ENCODE measurements around the gene PANX1.
A peak's percentile ranks its signal among the peaks of the same experiment; 100 is the strongest.
"Not testable (repeated sequence)": the region's sequence is repeated elsewhere in the genome, so short reads cannot be mapped to it uniquely, and the experiment has no call there.

The PANX1 gene

GRCh38 chr11:94150704-94151685, 22.4 kb downstream of the PANX1 start:
- no peak for DNase-seq

DNA sequence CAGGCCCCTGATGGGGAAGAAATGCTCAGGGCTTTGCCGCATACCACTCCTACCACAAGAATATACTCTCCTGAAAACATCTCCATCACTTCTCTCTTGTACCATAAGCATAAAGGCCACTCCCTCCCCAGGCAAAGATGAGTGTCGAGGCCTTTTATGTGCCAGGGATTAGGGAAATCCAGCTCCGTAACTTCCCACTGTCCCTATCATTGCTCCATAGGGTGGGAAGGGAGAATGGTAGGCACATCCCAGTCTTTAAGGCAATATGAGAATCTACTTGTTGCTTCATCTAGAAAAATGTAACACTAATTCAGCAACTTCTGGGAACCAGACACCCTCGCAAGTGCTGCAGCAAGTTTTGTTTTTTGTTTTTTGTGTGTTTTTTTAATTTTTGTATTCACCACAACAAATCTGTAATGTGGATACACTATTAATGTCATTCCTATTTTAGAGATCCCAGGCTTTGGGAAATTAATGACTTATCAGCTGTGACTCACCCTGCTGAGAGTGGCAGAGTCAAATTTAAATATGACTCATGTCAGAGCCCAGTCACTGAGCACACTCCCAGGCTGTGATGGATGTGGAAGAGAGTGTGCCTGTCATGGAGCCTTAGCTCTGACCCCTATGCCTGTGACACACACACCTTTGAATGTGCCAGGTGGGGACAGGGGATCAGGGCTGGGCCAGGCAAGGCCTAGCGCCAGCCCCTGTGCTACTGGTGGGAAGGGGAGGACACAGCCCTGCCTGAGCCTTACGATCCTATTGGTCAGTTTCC, 23.4 kb downstream of the PANX1 start:
- DNase-seq = peak; percentile 8

DNA sequence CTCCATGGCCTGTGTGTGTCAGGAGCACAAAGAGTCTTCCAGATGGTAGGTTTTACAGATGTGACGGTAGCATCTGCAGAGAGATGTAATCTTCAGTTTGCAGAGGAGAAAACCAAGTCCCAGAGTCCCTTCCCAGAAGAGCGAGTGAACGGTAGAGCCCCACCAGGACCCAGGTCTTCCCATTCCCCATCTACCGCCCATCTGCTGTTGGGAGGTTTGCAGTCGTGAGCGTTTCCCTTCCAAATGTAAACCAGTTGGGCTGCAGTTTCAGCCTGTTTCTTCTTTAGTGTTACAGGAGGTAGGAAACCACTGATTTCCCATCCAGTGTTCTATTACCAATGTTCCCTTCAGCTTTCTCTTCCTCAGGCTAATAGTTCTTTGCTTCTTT, 24.0 kb downstream of the PANX1 start:
- no peak for DNase-seq

- DNase-seq = no peak
These were observed 24.7 kb downstream of the PANX1 start for GRCh38 chr11:94153320-94153719.

GRCh38 chr11:94154095-94154856, 25.6 kb downstream of the PANX1 start:
- no peak for DNase-seq

- not testable (repeated sequence) for DNase-seq
These were observed 28.7 kb downstream of the PANX1 start for GRCh38 chr11:94157339-94157738.

DNA sequence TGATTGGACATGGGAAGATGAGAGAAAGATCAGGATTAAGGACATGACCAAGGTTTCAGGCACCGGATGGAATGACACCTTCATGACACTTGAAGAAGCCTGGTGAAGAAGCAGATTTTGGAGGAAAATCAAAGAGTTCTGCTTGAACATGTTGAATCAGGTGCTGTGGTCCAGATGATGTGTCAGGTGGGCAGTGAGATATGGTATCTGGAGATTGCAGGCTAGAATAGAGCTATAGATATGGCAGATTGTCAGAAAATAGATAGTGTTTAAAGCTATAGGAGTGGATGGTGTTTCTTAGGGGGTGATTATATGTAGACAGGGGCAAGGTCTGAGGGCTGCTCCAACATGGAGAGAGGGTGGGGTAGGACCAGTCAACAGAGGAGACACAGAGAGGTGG, 40.2 kb downstream of the PANX1 start:
- no peak for DNase-seq

- no peak for DNase-seq
These were observed 40.9 kb downstream of the PANX1 start for GRCh38 chr11:94169516-94169915.

GRCh38 chr11:94169930-94170545, 41.4 kb downstream of the PANX1 start:
- DNase-seq = no peak

DNA sequence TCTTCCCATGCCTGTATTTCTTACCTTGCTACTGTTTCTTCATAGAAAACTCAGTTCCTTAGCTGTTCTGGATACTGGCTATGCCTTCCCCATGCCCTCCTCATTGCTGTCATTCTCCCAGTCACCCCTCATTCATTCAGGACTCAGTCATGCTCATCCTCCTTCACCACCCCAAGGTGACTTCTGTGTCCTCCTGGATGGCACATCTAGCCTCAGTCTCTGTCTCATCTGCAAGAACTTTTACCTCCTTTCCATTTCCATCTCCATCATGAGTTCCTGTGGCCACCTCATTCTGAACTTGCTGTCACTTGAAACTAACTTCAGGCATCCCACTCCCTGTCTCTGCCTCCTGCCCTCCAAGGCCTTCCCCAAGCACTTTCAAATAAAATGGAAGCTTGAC, 42.3 kb downstream of the PANX1 start:
- DNase-seq = no peak

GRCh38 chr11:94171693-94172440, 43.2 kb downstream of the PANX1 start:
- DNase-seq = no peak

- no peak for DNase-seq
These were observed 46.9 kb downstream of the PANX1 start for GRCh38 chr11:94175535-94175934.

DNA sequence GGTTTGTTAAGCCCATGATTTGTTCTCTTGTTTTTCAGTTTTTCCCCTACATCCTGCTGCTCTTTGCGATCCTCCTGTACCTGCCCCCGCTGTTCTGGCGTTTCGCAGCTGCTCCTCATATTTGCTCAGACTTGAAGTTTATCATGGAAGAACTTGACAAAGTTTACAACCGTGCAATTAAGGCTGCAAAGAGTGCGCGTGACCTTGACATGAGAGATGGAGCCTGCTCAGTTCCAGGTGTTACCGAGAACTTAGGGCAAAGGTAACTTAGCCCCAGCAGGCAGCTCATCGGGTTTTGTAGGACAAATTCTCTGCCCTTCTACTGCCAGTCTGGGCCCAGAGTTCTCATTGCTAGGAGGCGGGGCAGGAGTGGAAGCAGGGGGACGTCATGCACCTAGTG, 49.7 kb downstream of the PANX1 start:
- no peak for DNase-seq

- no peak for DNase-seq
These were observed 51.1 kb downstream of the PANX1 start for GRCh38 chr11:94179696-94180095.

- DNase-seq = no peak
These were observed 52.9 kb downstream of the PANX1 start for GRCh38 chr11:94181526-94181925.

- no peak for DNase-seq
These were observed 53.3 kb downstream of the PANX1 start for GRCh38 chr11:94181943-94182342.

DNA sequence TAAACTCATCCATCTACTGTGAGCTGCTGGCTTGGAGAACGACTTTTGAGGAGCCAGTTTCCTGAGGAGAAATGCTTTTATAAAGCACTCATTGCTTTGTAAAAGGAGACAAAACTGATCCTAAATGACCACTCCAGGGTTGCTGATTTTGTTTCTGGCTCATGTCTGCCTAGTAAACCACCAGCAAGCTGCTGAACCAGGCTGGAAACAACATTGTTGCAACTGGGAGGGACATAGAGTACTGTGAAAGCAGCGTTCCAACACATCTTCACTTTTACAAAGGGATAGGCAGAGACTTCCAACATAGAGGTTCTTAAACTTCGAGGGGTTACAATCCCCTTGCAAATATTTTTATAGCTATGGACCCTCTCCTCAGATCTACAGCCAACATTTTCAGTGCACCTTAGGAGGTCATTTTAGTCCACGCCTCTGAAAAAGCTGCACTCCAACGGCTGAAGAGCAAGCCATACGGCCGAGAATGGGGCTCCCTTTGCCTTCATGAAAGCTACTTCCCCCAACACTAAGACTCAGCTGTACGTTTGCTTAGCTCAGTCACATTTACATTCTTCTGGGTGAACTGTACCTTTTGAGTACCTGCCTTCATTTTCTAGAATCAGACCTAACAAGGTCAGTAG, 54.7 kb downstream of the PANX1 start:
- DNase-seq = no peak

- no peak for DNase-seq
These were observed 55.2 kb downstream of the PANX1 start for GRCh38 chr11:94183886-94184264.

GRCh38 chr11:94184362-94184761, 55.7 kb downstream of the PANX1 start:
- DNase-seq = no peak

GRCh38 chr11:94184846-94185245, 56.2 kb downstream of the PANX1 start:
- no peak for DNase-seq

GRCh38 chr11:94185416-94186084, 56.9 kb downstream of the PANX1 start:
- no peak for DNase-seq

Data from NCI-H446 treated with DMSO at 0.1 percent for 48 hours (cell line).